ENCODE data around the gene SPRY4. TPM values are rescaled to one million over a fixed set of nuclear protein-coding genes. Genes with fewer than 3 reads are reported as not detected.

Gene SPRY4
- total and polyA plus RNA-seq, 2 donors (not counting 1 experiment from before 2014, with no cell fraction given), result 4.5 to 6.0 TPM

DNA sequence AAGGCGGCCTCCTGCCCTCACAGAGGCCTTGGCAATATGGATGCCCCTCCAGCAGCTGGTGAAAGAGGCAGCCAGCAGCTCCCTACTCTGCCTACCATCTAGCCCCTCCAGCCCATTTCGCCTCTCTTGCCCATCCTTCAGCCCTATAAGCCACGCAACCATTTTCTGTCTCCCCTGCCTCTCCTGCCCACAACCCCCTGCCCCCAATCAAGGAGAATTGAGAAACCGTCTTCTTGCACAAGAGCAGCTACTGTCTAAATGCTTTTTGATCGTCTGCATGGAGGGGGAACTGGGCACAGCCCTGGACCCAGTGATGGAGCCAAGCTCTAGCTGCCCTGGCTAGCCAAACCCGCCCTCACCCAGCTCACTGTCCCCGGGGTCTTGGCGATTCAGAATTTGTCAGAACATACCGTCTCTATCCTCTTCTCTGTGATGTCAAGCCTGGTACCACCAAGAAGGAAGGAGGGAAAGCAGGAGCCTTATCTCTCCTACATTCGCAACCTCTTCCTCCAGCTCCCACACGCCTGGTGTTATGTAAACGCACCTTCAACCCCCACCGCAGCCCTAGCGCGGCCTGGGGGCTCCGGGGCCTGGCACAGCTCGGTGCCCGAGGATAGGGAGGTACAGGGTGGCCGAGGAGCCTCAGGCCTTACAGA, 1.2 kb downstream of the SPRY4 start:
- no peak overlapping the region for H2AFZ ChIP-seq (ENCODE audit: low read length)
- DNase-seq (ENCODE audit: low read depth in 2 of 2), result peak in 1 of 2 donors; percentile 54
- H3K27me3 ChIP-seq (ENCODE audit: control insufficient read depth, insufficient read depth, low read length), result no peaks in the 10 kb centered on the region
- H4K20me1 ChIP-seq (ENCODE audit: control insufficient read depth, extremely low read depth, insufficient read depth, low read length), result no peaks in the 10 kb centered on the region
- H3K4me3 ChIP-seq (replicated peaks in 1 of 4; ENCODE audit: control extremely low read depth in 1 of 4, insufficient read depth in 1 of 4, low read depth in 3 of 4, low read length in 4 of 4), result peak overlapping the region; percentile 74 to 89 (median 77)
- no peaks in the 10 kb centered on the region for H3K36me3 ChIP-seq (ENCODE audit: control insufficient read depth, insufficient read depth, low read length)
- H3K79me2 ChIP-seq (ENCODE audit: control insufficient read depth, insufficient read depth, low read length), result peaks cover 73% of the 10 kb centered on the region
- H3K27ac ChIP-seq (ENCODE audit: insufficient read depth, low read length), result peak overlapping the region; percentile 85
- TF ChIP-seq EZH2 (IDR thresholded peaks at IDR 0.05; ENCODE audit: low read length, missing control alignments), result no peak
- TF ChIP-seq, protein P1, sequence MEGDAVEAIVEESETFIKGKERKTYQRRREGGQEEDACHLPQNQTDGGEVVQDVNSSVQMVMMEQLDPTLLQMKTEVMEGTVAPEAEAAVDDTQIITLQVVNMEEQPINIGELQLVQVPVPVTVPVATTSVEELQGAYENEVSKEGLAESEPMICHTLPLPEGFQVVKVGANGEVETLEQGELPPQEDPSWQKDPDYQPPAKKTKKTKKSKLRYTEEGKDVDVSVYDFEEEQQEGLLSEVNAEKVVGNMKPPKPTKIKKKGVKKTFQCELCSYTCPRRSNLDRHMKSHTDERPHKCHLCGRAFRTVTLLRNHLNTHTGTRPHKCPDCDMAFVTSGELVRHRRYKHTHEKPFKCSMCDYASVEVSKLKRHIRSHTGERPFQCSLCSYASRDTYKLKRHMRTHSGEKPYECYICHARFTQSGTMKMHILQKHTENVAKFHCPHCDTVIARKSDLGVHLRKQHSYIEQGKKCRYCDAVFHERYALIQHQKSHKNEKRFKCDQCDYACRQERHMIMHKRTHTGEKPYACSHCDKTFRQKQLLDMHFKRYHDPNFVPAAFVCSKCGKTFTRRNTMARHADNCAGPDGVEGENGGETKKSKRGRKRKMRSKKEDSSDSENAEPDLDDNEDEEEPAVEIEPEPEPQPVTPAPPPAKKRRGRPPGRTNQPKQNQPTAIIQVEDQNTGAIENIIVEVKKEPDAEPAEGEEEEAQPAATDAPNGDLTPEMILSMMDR (conservative IDR thresholded peaks at IDR 0.05 in 1 of 2, IDR thresholded peaks at IDR 0.05 in 1 of 2; ENCODE audit: low read depth in 1 of 2, low read length in 2 of 2), result no peak
- no peaks in the 10 kb centered on the region for H3K9me3 ChIP-seq (ENCODE audit: control insufficient read depth, insufficient read depth, low read depth, low read length)
- peak overlapping the region; percentile 96 for H3K9ac ChIP-seq (ENCODE audit: insufficient read depth, low read length)
- H3K4me2 ChIP-seq (ENCODE audit: extremely low read depth, insufficient read depth, low read length), result peak overlapping the region; percentile 83
- H3K4me1 ChIP-seq (ENCODE audit: control insufficient read depth, extremely low read depth, insufficient read depth, low read length), result peaks cover 25% of the 10 kb centered on the region

DNA sequence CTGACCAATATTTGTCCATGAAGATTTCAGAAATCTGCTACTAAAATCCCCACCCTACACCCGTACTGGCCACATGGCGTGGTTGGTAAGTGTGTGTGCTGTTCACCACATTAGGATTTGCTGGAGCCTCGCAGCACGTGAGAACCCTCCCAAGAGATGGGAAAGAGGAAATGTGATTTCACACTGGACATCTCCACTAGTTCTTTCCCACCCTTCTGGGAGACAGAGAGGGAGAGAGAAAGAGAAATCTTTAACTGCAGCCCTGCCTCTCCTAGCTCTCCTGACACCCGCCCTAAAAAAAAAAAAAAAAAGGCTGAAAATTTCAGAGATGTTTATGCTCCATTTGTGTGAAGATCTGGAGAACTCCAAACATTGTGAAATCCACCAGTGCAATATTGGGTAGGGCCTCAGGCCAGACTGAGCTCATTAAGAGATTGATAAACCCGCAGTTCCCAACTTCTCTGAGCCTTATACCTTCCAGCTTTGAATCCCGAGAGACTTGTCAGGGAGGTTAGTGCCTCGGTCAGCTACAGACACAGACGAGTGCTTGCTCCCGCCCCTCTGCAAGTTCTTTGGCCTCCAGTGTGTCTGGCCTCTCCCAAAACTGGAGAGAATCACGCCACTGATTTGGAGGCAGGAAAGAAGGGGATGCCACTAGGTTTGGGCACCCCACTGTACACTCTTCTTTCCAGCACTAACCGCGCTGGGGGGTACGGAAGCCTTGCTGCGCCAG, 1.9 kb downstream of the SPRY4 start:
- peak; percentile 48 to 85 for DNase-seq (ENCODE audit: low read depth in 2 of 2)
- TF ChIP-seq, protein P1 (conservative IDR thresholded peaks at IDR 0.05 in 1 of 2, IDR thresholded peaks at IDR 0.05 in 1 of 2; ENCODE audit: low read depth in 1 of 2, low read length in 2 of 2), result no peak
- no peak for TF ChIP-seq EZH2 (IDR thresholded peaks at IDR 0.05; ENCODE audit: low read length, missing control alignments)
- H3K27me3 ChIP-seq (ENCODE audit: control insufficient read depth, insufficient read depth, low read length), result no peaks in the 10 kb centered on the region
- H2AFZ ChIP-seq (ENCODE audit: low read length), result no peak overlapping the region
- H3K4me1 ChIP-seq (ENCODE audit: control insufficient read depth, extremely low read depth, insufficient read depth, low read length), result peaks cover 24% of the 10 kb centered on the region
- peaks cover 78% of the 10 kb centered on the region for H3K79me2 ChIP-seq (ENCODE audit: control insufficient read depth, insufficient read depth, low read length)
- H3K36me3 ChIP-seq (ENCODE audit: control insufficient read depth, insufficient read depth, low read length), result no peaks in the 10 kb centered on the region
- no peaks in the 10 kb centered on the region for H4K20me1 ChIP-seq (ENCODE audit: control insufficient read depth, extremely low read depth, insufficient read depth, low read length)
- peak overlapping the region; percentile 74 to 89 (median 77) for H3K4me3 ChIP-seq (replicated peaks in 1 of 4; ENCODE audit: control extremely low read depth in 1 of 4, insufficient read depth in 1 of 4, low read depth in 3 of 4, low read length in 4 of 4)
- H3K9ac ChIP-seq (ENCODE audit: insufficient read depth, low read length), result peak overlapping the region; percentile 96
- peak overlapping the region; percentile 85 for H3K27ac ChIP-seq (ENCODE audit: insufficient read depth, low read length)
- peak overlapping the region; percentile 83 for H3K4me2 ChIP-seq (ENCODE audit: extremely low read depth, insufficient read depth, low read length)
- H3K9me3 ChIP-seq (ENCODE audit: control insufficient read depth, insufficient read depth, low read depth, low read length), result no peaks in the 10 kb centered on the region

- peaks cover 82% of the 10 kb centered on the region for H3K79me2 ChIP-seq (ENCODE audit: control insufficient read depth, insufficient read depth, low read length)
- H3K9me3 ChIP-seq (ENCODE audit: control insufficient read depth, insufficient read depth, low read depth, low read length), result no peaks in the 10 kb centered on the region
- peak overlapping the region; percentile 57 for H3K9ac ChIP-seq (ENCODE audit: insufficient read depth, low read length)
- no peak overlapping the region for H2AFZ ChIP-seq (ENCODE audit: low read length)
- TF ChIP-seq, protein P1 (conservative IDR thresholded peaks at IDR 0.05 in 1 of 2, IDR thresholded peaks at IDR 0.05 in 1 of 2; ENCODE audit: low read depth in 1 of 2, low read length in 2 of 2), result no peak
- no peak for TF ChIP-seq EZH2 (IDR thresholded peaks at IDR 0.05; ENCODE audit: low read length, missing control alignments)
- H3K27me3 ChIP-seq (ENCODE audit: control insufficient read depth, insufficient read depth, low read length), result no peaks in the 10 kb centered on the region
- H3K27ac ChIP-seq (ENCODE audit: insufficient read depth, low read length), result peak overlapping the region; percentile 85
- no peak for DNase-seq (ENCODE audit: low read depth in 2 of 2)
- H4K20me1 ChIP-seq (ENCODE audit: control insufficient read depth, extremely low read depth, insufficient read depth, low read length), result no peaks in the 10 kb centered on the region
- no peaks in the 10 kb centered on the region for H3K36me3 ChIP-seq (ENCODE audit: control insufficient read depth, insufficient read depth, low read length)
- peak overlapping the region; percentile 83 for H3K4me2 ChIP-seq (ENCODE audit: extremely low read depth, insufficient read depth, low read length)
- H3K4me3 ChIP-seq (replicated peaks in 1 of 4; ENCODE audit: control extremely low read depth in 1 of 4, insufficient read depth in 1 of 4, low read depth in 3 of 4, low read length in 4 of 4), result peak overlapping the region; percentile 74 to 89 (median 77)
- H3K4me1 ChIP-seq (ENCODE audit: control insufficient read depth, extremely low read depth, insufficient read depth, low read length), result peaks cover 24% of the 10 kb centered on the region
Measured at GRCh38 chr5:142322403-142322746, 2.4 kb downstream of the SPRY4 start.

Measured in fibroblast of lung (primary cell).